K562 (cell line): ENCODE data around the gene SPTBN4. TPM values are rescaled to one million over a fixed set of nuclear protein-coding genes. Genes with fewer than 3 reads are reported as not detected.

Experiments used
- BCOR ChIP-seq: fragments of 450-650 bp; IDR thresholded peaks from 2 replicates; pipeline ENCODE4 v1.6.1; 2016
- CBX1 ChIP-seq: sonication (generic); IDR thresholded peaks from 2 replicates; pipeline ENCODE4 v1.6.1; 2016; ENCODE audit warnings: antibody characterized with exemption, low read depth, mild to moderate bottlenecking
- CHD4 ChIP-seq: fragments of 200-600 bp; sonication (generic); IDR thresholded peaks from 3 replicates; pipeline ENCODE4 v1.6.1; 2012; ENCODE audit warnings: low read depth, mild to moderate bottlenecking, mixed read lengths, low read length, inconsistent platforms; ENCODE audit not compliant: insufficient read depth, insufficient replicate concordance, poor library complexity, severe bottlenecking
- CREM ChIP-seq: IDR thresholded peaks from 2 replicates; pipeline ENCODE4 v1.6.1; 2014; ENCODE audit warnings: antibody characterized with exemption, low read depth
- CTBP1 ChIP-seq: fragments of 450-650 bp; IDR thresholded peaks from 2 replicates; pipeline ENCODE4 v1.6.1; 2016; ENCODE audit warnings: borderline replicate concordance
- FOXA1 ChIP-seq: fragments of 450-650 bp; IDR thresholded peaks from 2 replicates; pipeline ENCODE4 v1.6.1; 2016; ENCODE audit warnings: mild to moderate bottlenecking, borderline replicate concordance
- GABPA ChIP-seq: fragments of 200-800 bp; sonication (Bioruptor generic); conservative IDR thresholded peaks from 2 replicates; pipeline ENCODE4 v1.6.1; 2016; ENCODE audit warnings: low read depth, missing genetic modification characterization, missing compliant biosample characterization
- JUNB ChIP-seq: fragments of 450-650 bp; formaldehyde crosslinking; conservative IDR thresholded peaks from 2 replicates; pipeline ENCODE4 v1.4.0; 2020; ENCODE audit warnings: mild to moderate bottlenecking
- KLF13 ChIP-seq: fragments of 450-650 bp; IDR thresholded peaks from 2 replicates; pipeline ENCODE4 v1.6.1; 2016; ENCODE audit warnings: missing genetic modification characterization, low read depth, mild to moderate bottlenecking, missing compliant biosample characterization, moderate library complexity, borderline replicate concordance
- KLF16 ChIP-seq: IDR thresholded peaks from 2 replicates; pipeline ENCODE4 v1.6.1; 2016; ENCODE audit warnings: antibody characterized with exemption
- MAZ ChIP-seq, 2 experiments: fragments of 450-650 bp in 1 of 2; sonication (generic) in 1 of 2; formaldehyde crosslinking; IDR thresholded peaks in 1 of 2; conservative IDR thresholded peaks in 1 of 2; 2 replicates each; pipeline versions ENCODE4 v1.4.0 to v1.5.0; 2020; ENCODE audit warnings: mild to moderate bottlenecking in 1 of 2, missing genetic modification reagents in 1 of 2
- NFIC ChIP-seq: fragments of 450-650 bp; IDR thresholded peaks from 2 replicates; pipeline ENCODE4 v1.6.1; 2017; ENCODE audit warnings: mild to moderate bottlenecking, inconsistent platforms
- RAD21 ChIP-seq, 2 experiments: fragments of 250-450 bp in 1 of 2; fragments of 450-650 bp in 1 of 2; sonication (Bioruptor Pico) in 1 of 2; formaldehyde crosslinking in 1 of 2; IDR thresholded peaks in 1 of 2; conservative IDR thresholded peaks in 1 of 2; 2 replicates each; pipeline versions ENCODE4 v1.4.0 to v1.8.0; 2020 to 2022; ENCODE audit warnings: mild to moderate bottlenecking in 2 of 2, moderate library complexity in 1 of 2
- RB1 ChIP-seq: fragments of 450-650 bp; IDR thresholded peaks from 2 replicates; pipeline ENCODE4 v1.6.1; 2017; ENCODE audit warnings: low read depth, mild to moderate bottlenecking
- RBFOX2 ChIP-seq: fragments of 200-400 bp; formaldehyde crosslinking; IDR thresholded peaks from 2 replicates; pipeline ENCODE4 v1.6.1; 2017; ENCODE audit warnings: low read depth, mild to moderate bottlenecking, low read length, moderate library complexity
- RBM25 ChIP-seq: fragments of 200-400 bp; formaldehyde crosslinking; IDR thresholded peaks from 2 replicates; pipeline ENCODE4 v1.6.1; 2018; ENCODE audit warnings: low read length, low read depth, moderate library complexity; ENCODE audit not compliant: severe bottlenecking
- SIRT6 ChIP-seq: IDR thresholded peaks from one replicate; pipeline ENCODE4 v1.6.1; 2012; ENCODE audit warnings: low read depth, mild to moderate bottlenecking, control low read depth, inconsistent platforms, low read length, moderate library complexity
- SREBF1 ChIP-seq: fragments of 150-350 bp; IDR thresholded peaks from 2 replicates; pipeline ENCODE4 v1.6.1; 2014; ENCODE audit warnings: antibody characterized with exemption, low read depth, low read length, borderline replicate concordance
- ZNF24 ChIP-seq: fragments of 450-650 bp; IDR thresholded peaks from 2 replicates; pipeline ENCODE4 v1.6.1; 2016
- polyA plus RNA-seq, 8 experiments: library from polyadenylated mRNA; depleted of rRNA in 4 of 8; stranded (reverse) in 5 of 8; unstranded in 3 of 8; fragments of >200 nt; fragmentation: Nextera tagmentation in 2 of 8; fragmentation: Illumina TruSeq in 1 of 8; extraction: Ambion mirVana in 2 of 8; extraction: Trizol in 1 of 8; gene quantifications; 2 replicates each; pipeline versions ENCODE4 v1.2.1 to v1.2.3, GENCODE V29; 2011 to 2014; ENCODE audit warnings: inconsistent platforms in 1 of 8, missing spikeins in 1 of 8
- total RNA-seq, 7 experiments: library from RNA; depleted of rRNA in 6 of 7; stranded (reverse); fragments of >200 nt in 6 of 7; fragmentation: Illumina TruSeq in 2 of 7; extraction: Trizol in 2 of 7; gene quantifications; 2 replicates each; pipeline versions ENCODE4 v1.2.1 to v1.2.3, GENCODE V29; 2011 to 2021; ENCODE audit warnings: low replicate concordance in 1 of 7
- TF ChIP-seq, protein P1 (sequence below), 3 experiments: IDR thresholded peaks in 2 of 3; conservative IDR thresholded peaks in 1 of 3; 2 replicates each; pipeline ENCODE4 v1.5.1; 2011 to 2012; ENCODE audit warnings: low read length in 3 of 3, mild to moderate bottlenecking in 3 of 3, control low read depth in 2 of 3, improper control_type of control experiment in 1 of 3, inconsistent platforms in 1 of 3, low read depth in 1 of 3, mixed read lengths in 1 of 3, moderate library complexity in 1 of 3; ENCODE audit not compliant: insufficient read depth in 2 of 3
- TF ChIP-seq, protein P2 (sequence below): fragments of 450-650 bp; IDR thresholded peaks from 2 replicates; pipeline ENCODE4 v1.6.1; 2016
- TF ChIP-seq, protein P3 (sequence below): sonication (generic); formaldehyde crosslinking; IDR thresholded peaks from 2 replicates; pipeline ENCODE4 v1.9.0; 2022; ENCODE audit warnings: mild to moderate bottlenecking, missing genetic modification reagents
- TF ChIP-seq, protein P4 (sequence below): fragments of 450-650 bp; IDR thresholded peaks from 2 replicates; pipeline ENCODE4 v1.6.1; 2018; ENCODE audit warnings: mild to moderate bottlenecking, low read depth; ENCODE audit not compliant: partially characterized antibody

SPTBN4 gene
- total and polyA plus RNA-seq, 9 of the 15 experiments (the other 6 are each of a cell fraction or from before 2014, with no cell fraction given): 0.01 to 1.5 (median 0.86) TPM

DNA sequence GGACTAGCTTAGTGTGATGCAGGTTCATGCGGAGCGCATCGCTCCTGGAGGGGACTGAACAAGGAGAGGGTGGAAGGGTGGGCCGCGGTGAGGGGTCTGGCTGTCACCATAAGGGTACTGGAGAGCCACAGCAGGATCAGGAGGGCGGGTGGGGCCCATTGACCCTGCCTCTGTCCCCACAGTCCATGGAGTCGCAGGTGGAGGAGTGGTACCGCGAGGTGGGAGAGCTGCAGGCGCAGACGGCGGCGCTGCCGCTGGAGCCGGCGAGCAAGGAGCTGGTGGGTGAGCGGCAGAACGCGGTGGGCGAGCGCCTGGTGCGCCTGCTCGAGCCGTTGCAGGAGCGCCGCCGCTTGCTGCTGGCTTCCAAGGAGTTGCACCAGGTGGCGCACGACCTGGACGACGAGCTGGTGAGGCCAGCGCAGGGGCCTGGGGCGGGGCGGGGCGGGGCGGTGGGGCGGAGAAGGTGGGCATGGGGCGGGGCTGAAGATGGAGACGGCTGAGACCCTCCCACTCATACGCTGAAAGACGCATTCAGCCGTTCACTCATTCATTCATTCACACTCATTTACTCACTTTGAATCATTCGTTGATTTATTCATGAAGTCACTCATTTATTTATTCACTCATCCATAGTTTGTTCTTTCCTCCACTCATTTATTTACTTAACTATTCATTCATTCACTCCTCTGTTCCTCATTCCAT lies 82.4 kb downstream of the SPTBN4 start (continued):
- TF ChIP-seq ZNF24 (peak; percentile 92), CREM (peak; percentile 77), SREBF1 (no peak), FOXA1 (no peak), BCOR (peak; percentile 89), JUNB (CRISPR knock-in tag) (no peak), RBFOX2 (peak; percentile 31; the same call in 1 of the 2 replicates), KLF13 (0 out of 2 replicates have a peak, but pooled peaks have one; percentile 17), KLF16 (no peak), RAD21 (CRISPR knock-in tag; conservative IDR thresholded peaks at IDR 0.05 in 1 of 2, IDR thresholded peaks at IDR 0.05 in 1 of 2) (peak in 1 of 2 experiments; percentile 53; a peak in 2 of 4 replicates), CBX1 (0 out of 2 replicates have a peak, but pooled peaks have one; percentile 37), CTBP1 (peak; percentile 39; the same call in 1 of the 2 replicates), SIRT6 (no peak), GABPA (tag) (no peak), RBM25 (peak; percentile 31), CHD4 (peak; percentile 62), MAZ (CRISPR knock-in tag; conservative IDR thresholded peaks at IDR 0.05 in 1 of 2, IDR thresholded peaks at IDR 0.05 in 1 of 2) (peak in 1 of 2 experiments; percentile 74; a peak in 2 of 4 replicates), NFIC (no peak), RB1 (peak; percentile 58; the same call in 1 of the 2 replicates)
- TF ChIP-seq, protein P1, sequence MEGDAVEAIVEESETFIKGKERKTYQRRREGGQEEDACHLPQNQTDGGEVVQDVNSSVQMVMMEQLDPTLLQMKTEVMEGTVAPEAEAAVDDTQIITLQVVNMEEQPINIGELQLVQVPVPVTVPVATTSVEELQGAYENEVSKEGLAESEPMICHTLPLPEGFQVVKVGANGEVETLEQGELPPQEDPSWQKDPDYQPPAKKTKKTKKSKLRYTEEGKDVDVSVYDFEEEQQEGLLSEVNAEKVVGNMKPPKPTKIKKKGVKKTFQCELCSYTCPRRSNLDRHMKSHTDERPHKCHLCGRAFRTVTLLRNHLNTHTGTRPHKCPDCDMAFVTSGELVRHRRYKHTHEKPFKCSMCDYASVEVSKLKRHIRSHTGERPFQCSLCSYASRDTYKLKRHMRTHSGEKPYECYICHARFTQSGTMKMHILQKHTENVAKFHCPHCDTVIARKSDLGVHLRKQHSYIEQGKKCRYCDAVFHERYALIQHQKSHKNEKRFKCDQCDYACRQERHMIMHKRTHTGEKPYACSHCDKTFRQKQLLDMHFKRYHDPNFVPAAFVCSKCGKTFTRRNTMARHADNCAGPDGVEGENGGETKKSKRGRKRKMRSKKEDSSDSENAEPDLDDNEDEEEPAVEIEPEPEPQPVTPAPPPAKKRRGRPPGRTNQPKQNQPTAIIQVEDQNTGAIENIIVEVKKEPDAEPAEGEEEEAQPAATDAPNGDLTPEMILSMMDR (IDR thresholded peaks at IDR 0.05 in 2 of 3, conservative IDR thresholded peaks at IDR 0.05 in 1 of 3; ENCODE audit: insufficient read depth in 2 of 3, low read depth in 1 of 3, low read length in 3 of 3): peak; percentile 36 to 90 (median 71); a peak in 5 of 6 replicates
- TF ChIP-seq, protein P2, sequence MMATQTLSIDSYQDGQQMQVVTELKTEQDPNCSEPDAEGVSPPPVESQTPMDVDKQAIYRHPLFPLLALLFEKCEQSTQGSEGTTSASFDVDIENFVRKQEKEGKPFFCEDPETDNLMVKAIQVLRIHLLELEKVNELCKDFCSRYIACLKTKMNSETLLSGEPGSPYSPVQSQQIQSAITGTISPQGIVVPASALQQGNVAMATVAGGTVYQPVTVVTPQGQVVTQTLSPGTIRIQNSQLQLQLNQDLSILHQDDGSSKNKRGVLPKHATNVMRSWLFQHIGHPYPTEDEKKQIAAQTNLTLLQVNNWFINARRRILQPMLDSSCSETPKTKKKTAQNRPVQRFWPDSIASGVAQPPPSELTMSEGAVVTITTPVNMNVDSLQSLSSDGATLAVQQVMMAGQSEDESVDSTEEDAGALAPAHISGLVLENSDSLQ: 0 out of 2 replicates have a peak, but pooled peaks have one; percentile 2
- TF ChIP-seq, protein P3, sequence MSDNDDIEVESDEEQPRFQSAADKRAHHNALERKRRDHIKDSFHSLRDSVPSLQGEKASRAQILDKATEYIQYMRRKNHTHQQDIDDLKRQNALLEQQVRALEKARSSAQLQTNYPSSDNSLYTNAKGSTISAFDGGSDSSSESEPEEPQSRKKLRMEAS (CRISPR knock-in tag): peak; percentile 44; the same call in 1 of the 2 replicates
- TF ChIP-seq, protein P4, sequence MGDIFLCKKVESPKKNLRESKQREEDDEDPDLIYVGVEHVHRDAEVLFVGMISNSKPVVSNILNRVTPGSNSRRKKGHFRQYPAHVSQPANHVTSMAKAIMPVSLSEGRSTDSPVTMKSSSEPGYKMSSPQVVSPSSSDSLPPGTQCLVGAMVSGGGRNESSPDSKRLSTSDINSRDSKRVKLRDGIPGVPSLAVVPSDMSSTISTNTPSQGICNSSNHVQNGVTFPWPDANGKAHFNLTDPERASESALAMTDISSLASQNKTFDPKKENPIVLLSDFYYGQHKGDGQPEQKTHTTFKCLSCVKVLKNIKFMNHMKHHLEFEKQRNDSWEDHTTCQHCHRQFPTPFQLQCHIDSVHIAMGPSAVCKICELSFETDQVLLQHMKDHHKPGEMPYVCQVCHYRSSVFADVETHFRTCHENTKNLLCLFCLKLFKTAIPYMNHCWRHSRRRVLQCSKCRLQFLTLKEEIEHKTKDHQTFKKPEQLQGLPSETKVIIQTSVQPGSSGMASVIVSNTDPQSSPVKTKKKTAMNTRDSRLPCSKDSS: no peak
